SH-SY5Y (cell line): ENCODE results near the gene FOXC2.

Experiments used
- GATA2 ChIP-seq: IDR thresholded peaks from 2 replicates; pipeline ENCODE4 v1.6.1; 2011; ENCODE audit warnings: mild to moderate bottlenecking, low read depth, low read length
- GATA3 ChIP-seq: IDR thresholded peaks from 2 replicates; pipeline ENCODE4 v1.6.1; 2011; ENCODE audit warnings: low read depth, mild to moderate bottlenecking, low read length, moderate library complexity

DNA sequence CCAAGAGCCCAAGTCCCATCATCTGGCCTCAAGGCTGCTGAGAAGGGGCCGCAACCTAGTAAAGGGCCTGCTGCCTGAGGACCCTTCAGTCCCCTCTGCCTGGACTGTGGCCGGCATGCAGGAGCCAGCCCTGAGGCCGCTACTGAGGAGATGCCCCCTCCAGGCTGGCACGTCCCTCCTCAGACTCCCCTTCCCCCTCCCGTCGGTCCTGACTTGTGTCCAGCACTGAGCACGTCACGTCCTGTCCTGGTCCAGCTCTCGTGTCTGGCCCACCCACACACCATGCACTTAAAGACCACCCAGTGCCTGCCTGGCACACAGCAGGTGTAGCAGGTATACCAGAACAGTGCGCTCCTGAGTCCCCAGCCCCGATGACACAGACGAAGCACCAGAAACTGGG, 21.1 kb upstream of the FOXC2 start:
- TF ChIP-seq GATA2 (no peak), GATA3 (no peak)
